Measurements from ENCODE around the gene RSAD1.

DNA sequence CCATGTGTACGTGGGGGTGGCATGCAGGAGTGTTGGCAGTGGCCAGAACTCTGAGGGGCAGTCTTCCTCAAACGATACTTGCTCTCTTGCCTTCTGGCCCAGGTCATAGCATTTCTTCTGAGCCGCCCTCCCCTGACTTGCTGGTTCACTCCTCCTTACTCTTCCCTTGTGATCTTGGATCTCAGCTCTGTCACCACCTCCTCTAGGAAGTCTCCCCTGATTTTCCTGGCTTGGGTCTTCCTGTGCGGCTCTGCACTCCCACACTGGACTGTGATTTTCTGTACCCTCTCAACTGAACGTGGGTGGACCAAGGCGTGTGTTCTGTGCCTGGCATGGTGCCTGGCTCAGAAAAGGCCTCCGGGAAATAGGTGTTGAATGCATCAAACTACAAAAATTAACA, 56.7 kb downstream of the RSAD1 start:
- TF ChIP-seq EP300 (IDR thresholded peaks at IDR 0.05) (no peak), CTCF (IDR thresholded peaks at IDR 0.05) (no peak)

All from gastroesophageal sphincter (tissue), 3 donors.